HG02678 (cell line): ENCODE data around the gene IGF1R.

Experiments used
- ATAC-seq: cut with Tn5 transposase; IDR thresholded peaks from one replicate; pipeline ENCODE4 v1.9.1; 2021; ENCODE audit warnings: mild to moderate bottlenecking, moderate library complexity; ENCODE audit not compliant: unreplicated experiment

The IGF1R gene

DNA sequence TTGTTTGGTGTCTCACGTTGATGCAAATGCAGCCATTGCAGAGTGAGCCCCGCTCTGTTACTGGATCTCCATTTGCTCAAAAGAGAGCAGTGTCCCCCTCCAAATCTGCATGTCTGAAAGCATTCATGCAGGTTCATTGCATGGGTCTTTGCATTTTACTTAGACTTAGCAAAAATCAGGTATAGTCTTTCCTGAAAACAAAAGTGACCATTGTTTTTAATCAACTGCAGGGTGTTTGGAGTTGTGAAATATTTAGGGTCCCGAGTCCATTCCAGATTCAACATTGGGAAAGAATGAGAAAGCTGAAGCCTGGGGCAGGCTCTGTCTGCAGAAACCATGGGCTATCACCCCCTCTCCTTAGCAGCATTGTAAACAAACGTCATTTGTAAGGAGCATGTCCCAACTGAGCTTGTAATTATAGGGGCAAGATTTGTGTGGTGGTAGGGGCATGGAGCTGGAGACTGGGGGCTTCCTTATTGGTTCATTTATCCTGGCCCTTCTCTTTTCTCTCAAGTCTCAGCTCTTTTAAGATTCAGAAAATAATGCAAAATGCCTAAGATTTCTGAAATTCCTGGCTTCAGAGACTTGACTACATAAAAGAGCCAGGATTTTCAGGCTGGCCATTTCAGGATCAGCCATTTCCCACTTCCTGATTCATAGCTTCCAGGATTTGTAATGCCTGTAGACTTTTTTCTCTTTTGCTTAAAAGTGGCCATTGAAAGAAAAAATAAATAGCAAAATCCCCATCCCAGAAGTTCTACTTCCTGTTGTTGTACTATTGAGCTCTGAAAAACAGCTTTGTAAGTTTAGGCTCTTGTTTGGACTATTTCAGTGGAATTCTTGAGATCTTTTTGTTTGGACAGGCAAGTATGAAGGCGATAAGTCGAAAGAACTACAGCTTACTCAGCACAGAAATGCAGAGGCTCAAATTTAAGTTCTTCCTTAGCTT, 23.0 kb downstream of the IGF1R start:
- no peak for ATAC-seq

GRCh38 chr15:98673133-98673532, 24.8 kb downstream of the IGF1R start:
- no peak for ATAC-seq

DNA sequence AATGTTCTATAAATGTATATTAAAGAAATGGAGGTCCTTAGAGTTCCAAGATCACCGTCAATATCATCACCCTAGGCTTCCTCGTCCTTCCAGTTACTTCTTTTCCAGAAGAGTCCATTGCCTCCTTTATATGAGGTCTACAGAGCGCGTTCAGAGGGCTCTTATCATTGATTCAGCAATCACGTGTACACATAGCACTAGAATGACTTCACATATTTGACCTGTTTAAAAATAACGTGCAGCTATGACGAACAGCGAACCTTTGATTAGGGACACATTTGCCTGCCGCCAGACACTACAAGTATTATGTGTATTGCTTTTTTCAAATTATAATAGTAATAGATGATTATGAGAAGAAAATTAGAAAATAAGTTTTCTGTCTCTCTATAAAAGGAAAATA, 26.0 kb downstream of the IGF1R start:
- no peak for ATAC-seq

DNA sequence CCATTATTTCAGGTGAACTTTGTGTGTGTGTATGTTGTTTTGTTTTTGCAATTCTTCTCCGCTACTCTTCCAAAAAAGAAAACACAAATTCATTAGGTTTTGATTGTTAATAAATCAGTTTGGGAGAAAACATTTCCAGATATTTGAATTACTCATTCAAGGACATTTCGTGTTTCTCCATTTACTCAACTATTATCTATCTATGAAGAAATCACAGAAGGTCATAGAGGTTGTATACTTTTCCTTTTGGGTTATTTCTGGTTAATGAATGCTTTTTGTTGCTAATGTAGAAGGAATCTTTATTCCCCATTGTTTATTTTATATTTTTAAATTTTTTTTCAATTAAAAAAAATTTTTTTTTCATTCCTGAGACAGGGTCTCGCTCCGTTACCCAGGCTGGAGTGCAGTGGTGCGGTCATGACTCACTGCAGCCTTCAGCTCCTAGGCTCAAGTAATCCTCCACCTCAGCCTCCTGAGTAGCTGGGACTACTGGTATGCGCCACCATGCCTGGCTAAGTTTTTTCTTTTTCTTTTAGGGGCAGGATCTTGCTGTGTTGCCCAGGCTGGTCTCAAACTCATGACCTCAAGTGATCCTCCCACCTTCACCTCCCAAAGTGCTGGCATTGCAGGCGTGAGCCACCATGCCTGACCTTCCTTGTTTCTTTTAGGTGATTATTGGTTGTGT, 28.4 kb downstream of the IGF1R start:
- ATAC-seq: no peak

DNA sequence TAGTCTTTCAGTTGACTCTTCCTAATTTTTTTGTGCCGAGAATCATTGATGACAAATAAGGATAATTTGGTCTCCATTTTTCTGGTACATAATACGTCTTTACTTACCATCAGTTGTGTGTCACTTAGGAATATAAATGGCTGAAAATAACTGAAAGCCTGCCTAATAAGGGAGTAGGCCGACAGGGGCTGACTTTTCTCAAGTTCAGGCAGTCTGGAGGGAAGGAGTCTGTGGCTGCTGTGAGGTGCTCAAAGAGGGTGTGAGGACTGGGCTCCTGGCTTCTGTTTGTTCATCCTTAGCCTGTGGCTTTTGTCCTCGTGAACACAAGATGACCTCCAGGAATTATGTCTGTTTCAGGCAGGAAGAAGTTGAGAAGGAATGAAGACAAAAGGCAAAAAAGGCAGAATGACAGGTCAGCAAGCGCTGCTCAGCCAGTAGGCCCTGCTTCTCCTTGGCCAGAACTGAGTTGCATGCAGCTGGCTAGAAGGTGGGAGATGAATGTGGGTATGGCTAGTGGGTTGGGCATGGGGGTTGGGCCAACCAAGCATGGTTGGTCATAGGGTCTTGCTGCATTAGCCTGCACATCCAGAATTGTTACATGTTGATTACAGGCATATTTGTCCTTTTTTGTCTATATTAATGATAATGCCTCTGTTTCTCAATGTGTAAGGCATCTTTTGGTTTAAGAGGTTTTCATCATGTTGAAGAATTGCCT, 29.2 kb downstream of the IGF1R start:
- ATAC-seq: no peak

GRCh38 chr15:98678484-98678883, 30.1 kb downstream of the IGF1R start:
- no peak for ATAC-seq

DNA sequence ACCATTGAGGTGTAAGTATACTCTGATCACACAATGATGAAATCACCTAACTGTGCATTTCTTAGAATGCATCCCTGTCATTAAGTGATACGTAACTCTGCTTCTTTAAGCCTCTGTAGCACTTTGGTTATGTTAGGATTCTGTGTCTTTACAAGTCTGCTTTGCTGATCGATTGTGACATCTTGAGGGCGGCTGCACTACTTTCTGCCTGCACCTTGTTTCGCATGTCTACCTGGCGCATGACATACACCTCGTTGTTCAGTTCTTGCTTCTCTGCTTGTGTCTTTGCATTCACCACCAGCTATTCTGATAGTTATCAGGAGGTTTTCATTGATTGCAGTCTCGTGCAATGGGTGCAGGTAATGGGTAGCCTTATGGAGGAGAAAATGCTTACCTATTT, 32.7 kb downstream of the IGF1R start:
- no peak for ATAC-seq

DNA sequence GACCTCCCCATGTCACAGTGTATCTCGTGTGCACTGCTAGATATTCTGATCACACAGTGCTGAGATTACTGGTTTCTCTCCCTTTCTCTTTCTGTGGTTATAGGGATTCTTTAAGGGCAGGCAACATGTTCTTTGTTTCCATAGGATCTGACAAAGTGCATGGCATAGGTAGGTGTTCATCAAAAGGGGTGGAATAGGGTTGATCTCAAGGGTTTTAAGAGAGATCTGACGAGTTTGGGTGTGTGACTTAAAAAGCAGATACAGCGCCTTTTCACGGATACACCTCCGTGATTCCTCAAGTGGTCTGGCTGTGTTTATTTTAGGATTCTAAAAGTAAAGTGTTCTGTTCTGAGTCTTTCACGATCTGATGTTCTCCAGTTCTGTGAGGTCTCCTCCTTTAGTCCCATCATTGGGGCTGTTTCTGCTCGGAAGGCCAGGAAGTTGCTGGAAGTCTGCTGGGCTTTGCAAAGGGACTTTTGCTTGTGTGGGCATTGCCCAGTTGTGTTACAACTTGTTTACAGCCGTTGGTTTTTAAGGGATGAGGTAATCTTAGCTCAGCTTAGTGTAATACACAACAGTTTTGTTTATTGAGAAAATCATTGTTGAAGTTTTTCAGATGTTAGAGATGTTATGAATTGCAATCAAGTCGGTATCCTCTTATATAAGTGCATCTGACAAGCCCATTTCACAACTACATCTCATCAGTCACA, 34.8 kb downstream of the IGF1R start:
- no peak for ATAC-seq

DNA sequence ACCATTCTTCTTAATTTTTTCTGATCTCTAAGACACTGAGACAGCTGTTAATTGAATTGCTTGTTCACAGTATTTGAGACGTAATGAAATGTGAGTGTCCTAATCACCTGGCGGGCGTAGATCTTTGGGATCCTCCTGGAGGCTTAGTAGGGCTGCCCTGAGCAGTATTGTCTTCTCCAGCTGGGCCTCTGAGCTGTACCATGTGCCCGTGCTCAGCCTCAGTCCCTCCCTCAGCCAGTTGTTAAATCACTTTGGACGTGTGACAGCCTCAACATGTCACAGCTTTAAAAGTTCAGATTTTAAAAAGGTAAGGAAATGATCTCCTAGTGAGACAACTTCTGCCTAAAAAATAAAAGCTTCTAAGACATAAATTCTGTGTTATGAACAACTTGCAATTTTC, 35.5 kb downstream of the IGF1R start:
- no peak for ATAC-seq

DNA sequence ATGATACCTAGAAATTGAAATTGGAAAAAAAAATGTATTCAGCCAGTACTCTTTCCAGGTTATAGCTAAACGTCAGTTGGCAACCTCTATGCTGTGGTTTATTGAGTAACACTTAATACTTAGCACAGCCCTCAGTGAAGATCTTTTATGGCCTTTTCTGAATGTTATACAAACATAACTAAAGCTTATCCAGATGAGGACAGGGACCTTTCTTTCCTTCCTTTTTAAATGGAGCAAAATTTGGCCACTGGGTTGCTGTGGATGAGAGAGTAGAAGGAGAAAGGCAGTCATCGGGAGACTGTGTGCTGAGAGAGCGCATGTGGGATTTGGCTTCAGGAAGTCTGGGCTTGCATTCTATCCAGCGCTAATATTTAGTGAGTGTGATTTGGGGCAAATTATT, 36.1 kb downstream of the IGF1R start:
- ATAC-seq: no peak

DNA sequence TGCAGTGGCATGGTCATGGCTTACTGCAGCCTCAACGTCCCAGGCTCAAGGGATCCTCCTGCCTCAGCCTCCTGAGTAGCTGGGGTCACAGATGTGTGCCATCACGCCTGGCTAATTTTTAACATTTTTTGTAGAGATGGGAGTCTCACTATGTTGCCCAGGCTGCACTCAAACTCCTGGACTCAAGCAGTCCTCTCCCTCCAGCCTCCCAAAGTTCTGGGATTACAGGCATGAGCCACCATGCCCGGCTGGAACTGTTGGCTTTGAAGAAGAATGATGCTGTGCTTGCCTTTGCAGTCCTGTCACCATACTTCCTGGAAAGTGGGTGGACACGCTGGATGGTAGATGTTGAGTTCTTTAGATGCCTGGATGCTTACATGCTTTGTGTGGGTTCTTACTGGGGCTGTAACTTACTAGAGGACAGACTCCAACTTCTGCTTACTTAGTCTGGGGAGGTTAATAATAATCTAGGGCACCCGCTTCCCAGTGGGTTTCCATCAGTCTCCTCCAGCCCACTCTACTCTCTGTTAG, 36.7 kb downstream of the IGF1R start:
- no peak for ATAC-seq

DNA sequence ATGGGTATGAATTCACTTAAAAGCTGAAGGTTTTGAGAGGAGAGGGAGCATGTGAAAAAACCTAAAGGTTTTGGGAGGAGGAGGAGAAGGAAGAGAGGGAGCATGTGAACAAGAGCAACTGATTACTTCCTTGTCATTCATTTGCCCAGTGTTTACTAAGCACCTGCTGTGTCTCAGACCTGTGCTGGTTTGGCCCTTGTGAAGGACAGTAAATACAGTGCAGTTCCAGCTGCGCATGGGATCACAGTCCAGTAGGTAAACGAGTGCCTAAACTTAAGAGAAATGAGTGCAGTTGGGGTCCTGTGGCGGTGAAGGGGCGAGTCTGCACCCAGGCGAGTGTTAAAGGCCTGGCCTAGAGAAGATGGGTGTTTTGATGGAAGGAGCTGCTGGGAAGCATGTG, 38.6 kb downstream of the IGF1R start:
- no peak for ATAC-seq

- ATAC-seq: no peak
Measured at GRCh38 chr15:98689431-98689861, 41.1 kb downstream of the IGF1R start.

GRCh38 chr15:98690272-98690950, 42.1 kb downstream of the IGF1R start:
- no peak for ATAC-seq

GRCh38 chr15:98692213-98692612, 43.9 kb downstream of the IGF1R start:
- no peak for ATAC-seq

DNA sequence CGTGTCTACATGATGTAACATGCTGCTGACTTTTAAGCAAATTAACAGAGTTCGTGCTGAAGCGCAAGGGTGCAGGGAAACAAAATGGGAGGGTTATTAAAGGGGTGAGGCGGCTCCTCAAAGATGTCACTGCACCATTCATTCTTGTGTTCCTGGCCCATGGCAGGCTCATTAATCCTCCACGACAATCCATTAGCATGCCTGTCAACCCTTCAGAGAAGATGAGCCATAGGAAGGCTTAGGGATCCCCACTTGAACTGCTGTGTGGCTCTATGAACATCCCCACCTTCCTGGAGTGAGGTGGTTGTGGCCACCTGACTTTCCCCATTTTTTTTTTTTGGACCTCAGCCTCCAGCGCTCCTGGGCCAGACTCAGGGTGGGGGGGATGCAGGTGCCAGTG, 45.8 kb downstream of the IGF1R start:
- ATAC-seq: no peak

DNA sequence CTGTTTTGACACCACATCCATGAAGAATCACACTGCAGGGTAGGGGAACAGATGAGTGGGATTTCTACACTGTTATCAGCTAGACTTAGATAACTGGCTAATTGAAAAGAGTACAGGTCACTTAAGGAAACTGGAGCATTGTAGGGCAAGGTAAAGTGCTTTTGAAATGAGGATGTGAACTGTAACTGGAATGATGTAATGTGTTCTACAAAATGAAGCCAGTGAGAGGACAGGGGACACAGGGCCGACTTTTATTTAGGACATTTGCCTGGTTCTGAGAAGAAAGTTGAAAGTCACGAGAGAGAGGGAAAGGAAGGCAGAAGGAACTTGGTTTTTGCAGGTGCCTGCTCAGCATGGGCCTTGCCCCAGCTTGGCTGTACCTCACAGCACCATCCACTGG, 50.5 kb downstream of the IGF1R start:
- ATAC-seq: no peak

GRCh38 chr15:98699591-98700424, 51.5 kb downstream of the IGF1R start:
- no peak for ATAC-seq

DNA sequence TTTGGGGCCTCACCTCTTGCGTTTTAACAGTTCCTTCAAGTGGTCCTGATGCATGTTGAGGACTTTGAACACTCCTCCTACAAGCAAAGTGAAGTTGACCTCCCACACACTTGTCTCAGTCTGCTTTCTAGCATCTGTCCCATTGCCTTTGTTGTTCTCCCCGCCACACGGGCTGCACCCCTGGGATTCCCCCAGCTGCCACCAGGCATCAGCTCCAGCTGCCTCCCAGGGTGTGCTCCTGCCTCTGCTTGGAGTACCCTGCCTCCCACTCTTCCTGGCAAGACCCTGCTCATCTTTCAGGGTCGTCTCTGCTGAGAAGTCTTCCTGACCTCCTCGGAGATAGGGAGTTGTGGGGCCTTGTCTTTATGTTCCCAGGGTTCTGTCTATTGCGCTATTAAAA, 52.2 kb downstream of the IGF1R start:
- no peak for ATAC-seq
